GM19438 (cell line): Measurements from ENCODE around the gene ABHD16B.

Experiments
- ATAC-seq: cut with Tn5 transposase; IDR thresholded peaks from one replicate; pipeline ENCODE4 v1.9.1; 2021; ENCODE audit warnings: low read depth; ENCODE audit not compliant: unreplicated experiment

The ABHD16B gene

DNA sequence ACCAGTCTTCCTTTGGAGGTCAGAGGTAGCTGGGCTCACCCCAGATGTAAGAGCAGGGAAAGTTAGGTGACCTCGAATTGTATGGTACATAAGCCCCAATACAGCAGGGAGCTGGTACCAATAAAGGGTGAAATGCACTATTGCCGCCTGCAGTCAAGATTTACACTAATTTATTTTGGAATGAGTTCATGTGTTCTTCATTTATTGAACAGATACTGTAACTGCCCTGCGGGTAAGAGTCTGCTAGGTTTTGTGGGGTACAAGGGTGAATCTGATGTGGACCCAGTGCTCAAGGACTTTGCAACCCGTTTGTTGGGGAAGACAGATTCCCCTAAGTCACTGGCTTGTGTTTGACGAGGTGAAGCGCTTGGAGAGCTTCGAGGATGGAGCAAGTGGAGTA lies 31.1 kb downstream of the ABHD16B start:
- ATAC-seq, result no peak

- ATAC-seq, result no peak
Observed at GRCh38 chr20:63893999-63894357, 32.7 kb downstream of the ABHD16B start.

DNA sequence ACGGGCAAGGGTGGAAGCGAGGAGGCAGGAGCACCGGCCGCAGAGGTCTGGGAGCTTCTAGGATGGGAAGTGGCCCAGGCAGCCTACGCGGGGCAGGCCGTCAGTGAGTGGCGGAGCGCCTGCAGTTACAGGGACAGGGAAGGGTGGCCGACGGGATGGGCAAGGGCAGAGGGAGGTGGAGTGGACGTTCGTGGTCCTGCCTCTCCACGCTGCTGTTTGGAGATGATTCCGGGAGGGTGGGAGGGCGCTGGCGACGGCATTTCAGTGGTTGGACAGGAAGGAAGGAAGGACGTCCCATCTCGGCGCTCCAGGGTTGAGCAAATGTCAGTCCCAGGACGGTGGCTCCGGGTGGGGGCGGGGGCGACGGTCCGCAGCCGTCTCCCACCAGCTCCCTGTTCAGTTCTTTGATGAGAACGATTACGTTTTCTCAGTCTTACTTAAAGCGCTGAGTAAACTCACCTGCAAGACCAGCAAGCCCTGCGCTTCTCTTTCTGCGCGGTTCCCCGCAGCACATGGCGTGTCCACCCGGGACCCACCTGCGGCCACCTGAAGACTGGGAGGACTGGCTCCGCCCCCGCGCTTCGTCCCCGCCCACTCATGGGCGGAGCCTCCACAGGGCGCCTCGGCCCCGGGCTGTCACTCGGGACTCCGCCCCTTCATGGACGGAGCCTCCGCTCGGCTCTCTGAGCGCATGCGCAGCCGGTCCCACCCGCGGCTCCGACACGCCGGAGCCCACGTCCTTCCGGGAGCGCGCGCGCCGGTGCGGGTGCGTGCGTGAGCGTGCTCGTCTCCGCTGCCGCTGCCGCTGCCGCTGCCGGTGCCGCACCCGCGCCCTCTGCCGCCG lies 33.3 kb downstream of the ABHD16B start, which contains the start of gene DNAJC5:
Gene DNAJC5 (plus strand): TSS at position 769 of the 844 bp plus-strand sequence. CDS start 33,220 bp downstream, outside the sequence.
- peak; percentile 79 for ATAC-seq

GRCh38 chr20:63895202-63895951 lies 34.1 kb downstream of the ABHD16B start:
- ATAC-seq, result peak; percentile 3

DNA sequence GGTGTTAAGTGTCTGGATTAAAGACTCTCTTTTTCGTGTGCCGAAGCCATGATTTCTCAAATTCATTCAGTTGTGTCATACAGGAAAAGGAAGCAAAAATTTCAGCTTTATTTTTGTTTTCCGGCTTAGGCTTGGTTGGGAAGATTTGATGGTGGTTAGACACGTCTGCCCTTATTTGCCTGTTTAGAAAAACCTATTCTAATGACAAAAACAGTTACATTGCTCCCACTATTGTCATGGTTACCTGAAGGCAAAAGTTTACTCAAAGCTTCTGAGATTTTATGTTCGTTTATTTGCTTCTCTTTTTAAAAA lies 34.6 kb downstream of the ABHD16B start:
- ATAC-seq, result no peak

- no peak for ATAC-seq
Observed at GRCh38 chr20:63896264-63897105, 35.2 kb downstream of the ABHD16B start.

GRCh38 chr20:63897978-63898561 lies 36.8 kb downstream of the ABHD16B start:
- no peak for ATAC-seq

DNA sequence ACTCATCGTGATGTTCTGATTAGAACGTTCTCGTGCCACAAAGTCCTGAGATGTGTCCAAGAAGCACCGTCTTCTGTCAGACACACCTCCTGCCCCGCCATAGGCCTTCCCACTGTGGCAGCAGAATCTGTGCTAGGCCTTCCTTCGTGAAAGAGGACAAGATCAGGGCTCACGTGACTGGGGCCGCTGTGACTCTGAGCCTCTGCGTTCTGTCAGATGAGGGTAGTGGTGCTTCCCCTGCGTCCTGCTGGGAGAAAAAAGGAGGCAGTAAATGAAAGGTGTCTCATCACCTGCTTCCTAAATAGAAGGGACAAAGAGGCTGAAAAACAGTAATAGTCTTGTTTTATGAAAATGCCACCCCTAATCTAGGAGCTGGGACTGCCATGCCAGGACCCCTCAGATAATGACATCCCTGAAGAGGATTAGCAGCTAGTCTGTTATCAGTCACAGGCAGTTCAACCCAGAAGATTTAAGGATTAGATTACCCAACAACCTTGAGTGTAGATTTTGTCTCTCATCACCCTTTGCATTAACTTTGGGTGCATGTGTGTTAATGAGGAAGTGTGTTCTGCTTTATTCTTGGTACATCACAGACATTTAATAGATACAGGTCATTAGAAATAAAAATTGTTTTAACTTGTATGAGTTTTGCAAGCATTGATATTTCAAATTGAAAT lies 37.7 kb downstream of the ABHD16B start:
- ATAC-seq, result no peak

DNA sequence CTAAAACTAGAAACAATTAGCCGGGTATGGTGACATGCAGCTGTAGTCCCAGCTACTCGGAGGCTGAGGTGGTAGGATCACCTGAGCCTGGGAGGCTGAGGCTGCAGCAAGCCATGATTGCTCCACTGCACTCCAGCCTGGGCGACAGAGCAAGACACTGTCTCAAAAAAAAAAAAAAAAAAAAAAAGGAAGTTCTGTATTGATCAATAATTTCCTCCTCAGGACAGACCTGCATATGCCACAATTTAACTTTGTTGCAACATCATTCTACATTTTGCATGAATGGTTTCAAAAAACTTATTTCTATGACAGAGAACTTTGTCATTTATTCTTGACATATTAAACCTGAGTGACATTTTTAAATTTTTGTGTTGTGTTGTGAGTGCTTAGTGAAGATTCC lies 39.1 kb downstream of the ABHD16B start:
- no peak for ATAC-seq

DNA sequence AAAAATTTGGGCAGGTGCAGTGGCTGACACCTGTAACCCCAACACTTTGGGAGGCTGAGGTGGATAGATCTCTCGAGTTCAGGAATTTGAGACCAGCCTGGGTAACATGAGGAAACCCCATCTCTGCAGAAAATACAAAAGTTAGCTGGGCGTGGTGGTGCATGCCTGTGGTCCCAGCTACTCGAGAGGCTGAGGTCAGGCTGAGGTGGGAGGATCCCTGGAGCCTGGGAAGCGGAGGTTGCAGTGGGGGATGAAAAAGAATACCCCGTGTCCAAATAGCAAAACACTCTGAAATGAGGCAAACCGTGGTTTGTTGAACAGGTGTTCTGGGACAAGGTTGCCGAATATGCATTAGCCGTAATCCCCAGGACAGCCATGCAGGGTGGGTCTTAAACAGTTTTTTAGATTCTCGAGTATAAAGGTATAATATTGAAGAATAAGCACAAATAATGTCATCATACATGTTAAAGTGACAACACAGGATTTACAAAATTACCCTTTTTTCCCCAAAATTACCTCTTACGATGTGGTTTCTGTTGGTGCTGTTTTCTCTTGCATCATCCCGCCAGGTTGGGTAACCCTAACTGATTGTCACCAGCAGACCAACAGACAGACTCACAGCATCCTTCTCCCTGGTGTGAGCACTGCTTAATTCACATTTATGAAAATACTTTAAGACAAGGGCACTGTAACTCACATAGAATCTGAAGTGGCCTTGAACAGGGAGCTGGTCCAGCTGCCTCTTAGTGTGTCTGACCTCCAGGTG lies 42.7 kb downstream of the ABHD16B start:
- ATAC-seq, result no peak

DNA sequence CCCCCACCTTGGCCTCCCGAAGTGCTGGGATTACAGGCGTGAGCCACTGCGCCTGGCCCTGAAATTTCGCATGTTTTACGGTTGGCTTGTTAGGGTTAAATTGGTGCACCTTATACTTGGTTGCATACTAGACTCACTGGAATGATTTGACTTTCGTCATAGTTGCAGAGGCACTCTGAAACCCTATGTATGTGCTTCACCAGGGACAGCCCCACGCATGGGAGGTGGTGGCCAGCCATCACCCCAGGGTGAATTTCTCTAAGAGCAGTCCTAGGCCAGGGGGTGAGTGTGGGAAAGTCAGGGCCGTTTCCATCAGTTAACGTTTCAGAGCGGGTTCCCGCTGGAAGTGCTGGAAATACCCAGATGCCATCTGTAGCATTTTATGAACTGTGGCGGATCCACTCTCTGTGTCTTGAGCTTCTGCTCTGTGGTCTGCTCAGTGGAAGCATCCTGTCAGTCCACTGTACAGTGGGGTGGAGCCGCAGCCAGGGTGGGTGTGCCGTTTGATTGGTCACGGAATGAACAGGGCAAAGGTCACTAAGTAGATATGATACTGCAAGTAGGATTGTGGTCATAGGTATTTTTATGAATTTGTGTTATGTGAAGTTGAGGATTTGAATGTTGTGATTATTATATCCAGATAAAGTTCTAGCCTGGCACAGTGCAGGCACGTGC lies 46.8 kb downstream of the ABHD16B start:
- ATAC-seq, result no peak

- no peak for ATAC-seq
Observed at GRCh38 chr20:63911176-63911575, 49.9 kb downstream of the ABHD16B start.
